Measurements from ENCODE around the gene OPN3.

DNA sequence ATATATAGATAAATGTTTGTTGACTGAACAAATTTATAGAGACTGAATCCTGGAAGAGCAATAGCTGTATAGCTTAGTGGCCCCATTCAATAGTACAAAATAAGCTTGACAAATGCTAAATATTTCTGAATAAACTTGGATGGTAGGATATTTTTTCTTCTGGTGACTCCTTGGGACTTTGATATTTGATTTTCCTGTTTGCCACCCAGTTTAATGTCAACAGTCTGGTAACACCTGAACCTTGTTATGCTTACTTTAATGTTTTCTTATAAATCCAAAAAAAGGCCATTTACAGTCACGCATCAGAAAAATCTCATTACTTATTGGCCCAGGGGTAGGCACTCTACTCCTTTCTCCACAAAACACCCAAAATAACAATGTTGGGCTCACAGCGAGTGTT, 42.8 kb upstream of the OPN3 start:
- TF ChIP-seq TEAD4 (IDR thresholded peaks at IDR 0.05) (no peak), YY1 (IDR thresholded peaks at IDR 0.05; ENCODE audit: low read depth) (no peak), CREB1 (IDR thresholded peaks at IDR 0.05; ENCODE audit: low read depth) (no peak), EGR1 (IDR thresholded peaks at IDR 0.05) (no peak), FOXM1 (IDR thresholded peaks at IDR 0.05; ENCODE audit: borderline replicate concordance, low read depth) (no peak), MAX (IDR thresholded peaks at IDR 0.05) (no peak), TCF12 (IDR thresholded peaks at IDR 0.05; ENCODE audit: low read depth) (no peak)
